K562 (cell line): ENCODE data around the gene JUN. TPM values are rescaled to one million over a fixed set of nuclear protein-coding genes. Genes with fewer than 3 reads are reported as not detected.

Experiments used
- ADNP ChIP-seq: fragments of 200-800 bp; sonication (Bioruptor generic); IDR thresholded peaks from 2 replicates; pipeline ENCODE4 v1.6.1; 2016; ENCODE audit warnings: missing genetic modification characterization, missing compliant biosample characterization
- CBX8 ChIP-seq: fragments of 200-600 bp; sonication (generic); IDR thresholded peaks from 2 replicates; pipeline ENCODE4 v1.6.1; 2012; ENCODE audit warnings: borderline replicate concordance, mixed run types, low read depth, mild to moderate bottlenecking, moderate library complexity, mixed read lengths, low read length, control low read depth, inconsistent platforms; ENCODE audit not compliant: poor library complexity, severe bottlenecking; ENCODE audit errors: extremely low read depth
- ETV1 ChIP-seq: fragments of 450-650 bp; conservative IDR thresholded peaks from 2 replicates; pipeline ENCODE4 v1.6.1; 2016; ENCODE audit warnings: missing genetic modification characterization, control low read depth, low read depth, missing compliant biosample characterization
- ETV5 ChIP-seq: sonication (generic); formaldehyde crosslinking; IDR thresholded peaks from 2 replicates; pipeline ENCODE4 v1.4.0; 2020; ENCODE audit warnings: low read depth, mild to moderate bottlenecking, missing genetic modification reagents
- FIP1L1 ChIP-seq: fragments of 200-400 bp; formaldehyde crosslinking; IDR thresholded peaks from 2 replicates; pipeline ENCODE4 v1.6.1; 2018; ENCODE audit warnings: mild to moderate bottlenecking, low read depth, low read length; ENCODE audit not compliant: poor library complexity, severe bottlenecking
- POLR2A ChIP-seq: fragments of 450-650 bp; conservative IDR thresholded peaks from 2 replicates; pipeline ENCODE4 v1.6.1; 2016
- POU5F1 ChIP-seq: fragments of 150-350 bp; IDR thresholded peaks from 2 replicates; pipeline ENCODE4 v1.6.1; 2014; ENCODE audit warnings: borderline replicate concordance, low read length, low read depth, mild to moderate bottlenecking; ENCODE audit not compliant: partially characterized antibody
- RBM22 ChIP-seq: fragments of 200-400 bp; formaldehyde crosslinking; IDR thresholded peaks from 2 replicates; pipeline ENCODE4 v1.6.1; 2018; ENCODE audit warnings: low read length, low read depth; ENCODE audit not compliant: poor library complexity, severe bottlenecking
- RFX7 ChIP-seq: fragments of 250-450 bp; sonication (Bioruptor Pico); IDR thresholded peaks from 2 replicates; pipeline ENCODE4 v1.5.1; 2021; ENCODE audit warnings: mild to moderate bottlenecking
- SMARCA5 ChIP-seq: fragments of 450-650 bp; IDR thresholded peaks from 2 replicates; pipeline ENCODE4 v1.6.1; 2016
- SP2 ChIP-seq: IDR thresholded peaks from 2 replicates; pipeline ENCODE4 v1.6.1; 2011; ENCODE audit warnings: mild to moderate bottlenecking, low read depth, low read length, moderate library complexity; ENCODE audit not compliant: poor library complexity, severe bottlenecking; ENCODE audit errors: extremely low read depth
- TRIM28 ChIP-seq: fragments of 450-650 bp; IDR thresholded peaks from 2 replicates; pipeline ENCODE4 v1.6.1; 2017
- ZEB2 ChIP-seq: fragments of 450-650 bp; IDR thresholded peaks from 2 replicates; pipeline ENCODE4 v1.6.1; 2016
- ZNF324 ChIP-seq: fragments of 250-450 bp; sonication (Bioruptor Pico); IDR thresholded peaks from 2 replicates; pipeline ENCODE4 v1.4.0; 2020; ENCODE audit warnings: mild to moderate bottlenecking
- ZNF41 ChIP-seq: fragments of 250-450 bp; sonication (Bioruptor Pico); conservative IDR thresholded peaks from 2 replicates; pipeline ENCODE4 v1.4.0; 2020; ENCODE audit warnings: mild to moderate bottlenecking
- ZSCAN32 ChIP-seq: fragments of 450-650 bp; formaldehyde crosslinking; IDR thresholded peaks from 2 replicates; pipeline ENCODE4 v1.4.0; 2020; ENCODE audit warnings: mild to moderate bottlenecking, moderate library complexity
- polyA plus RNA-seq, 8 experiments: library from polyadenylated mRNA; depleted of rRNA in 4 of 8; stranded (reverse) in 5 of 8; unstranded in 3 of 8; fragments of >200 nt; fragmentation: Nextera tagmentation in 2 of 8; fragmentation: Illumina TruSeq in 1 of 8; extraction: Ambion mirVana in 2 of 8; extraction: Trizol in 1 of 8; gene quantifications; 2 replicates each; pipeline versions ENCODE4 v1.2.1 to v1.2.3, GENCODE V29; 2011 to 2014; ENCODE audit warnings: inconsistent platforms in 1 of 8, missing spikeins in 1 of 8
- total RNA-seq, 7 experiments: library from RNA; depleted of rRNA in 6 of 7; stranded (reverse); fragments of >200 nt in 6 of 7; fragmentation: Illumina TruSeq in 2 of 7; extraction: Trizol in 2 of 7; gene quantifications; 2 replicates each; pipeline versions ENCODE4 v1.2.1 to v1.2.3, GENCODE V29; 2011 to 2021; ENCODE audit warnings: low replicate concordance in 1 of 7
- TF ChIP-seq, protein P1 (sequence below), 2 experiments: fragments of 450-650 bp; IDR thresholded peaks; 2 replicates each; pipeline ENCODE4 v1.6.1; 2016
- TF ChIP-seq, protein P2 (sequence below): IDR thresholded peaks from 2 replicates; pipeline ENCODE4 v1.6.1; 2011; ENCODE audit not compliant: insufficient read length; ENCODE audit errors: extremely low read depth
- TF ChIP-seq, protein P3 (sequence below): sonication (generic); formaldehyde crosslinking; IDR thresholded peaks from 2 replicates; pipeline ENCODE4 v1.8.0; 2022; ENCODE audit warnings: missing genetic modification reagents, mild to moderate bottlenecking, moderate library complexity, borderline replicate concordance
- TF ChIP-seq, protein P4 (sequence below): sonication (generic); formaldehyde crosslinking; IDR thresholded peaks from 2 replicates; pipeline ENCODE4 v1.8.1; 2023; ENCODE audit warnings: mild to moderate bottlenecking, missing genetic modification reagents
- TF ChIP-seq, protein P5 (sequence below): IDR thresholded peaks from 2 replicates; pipeline ENCODE4 v1.6.1; 2012; ENCODE audit warnings: low read depth, low read length, improper control_type of control experiment, borderline replicate concordance

Gene JUN
- total and polyA plus RNA-seq, 9 of the 15 experiments (the other 6 are each of a cell fraction or from before 2014, with no cell fraction given): 0.32 to 23.4 (median 4.0) TPM

DNA sequence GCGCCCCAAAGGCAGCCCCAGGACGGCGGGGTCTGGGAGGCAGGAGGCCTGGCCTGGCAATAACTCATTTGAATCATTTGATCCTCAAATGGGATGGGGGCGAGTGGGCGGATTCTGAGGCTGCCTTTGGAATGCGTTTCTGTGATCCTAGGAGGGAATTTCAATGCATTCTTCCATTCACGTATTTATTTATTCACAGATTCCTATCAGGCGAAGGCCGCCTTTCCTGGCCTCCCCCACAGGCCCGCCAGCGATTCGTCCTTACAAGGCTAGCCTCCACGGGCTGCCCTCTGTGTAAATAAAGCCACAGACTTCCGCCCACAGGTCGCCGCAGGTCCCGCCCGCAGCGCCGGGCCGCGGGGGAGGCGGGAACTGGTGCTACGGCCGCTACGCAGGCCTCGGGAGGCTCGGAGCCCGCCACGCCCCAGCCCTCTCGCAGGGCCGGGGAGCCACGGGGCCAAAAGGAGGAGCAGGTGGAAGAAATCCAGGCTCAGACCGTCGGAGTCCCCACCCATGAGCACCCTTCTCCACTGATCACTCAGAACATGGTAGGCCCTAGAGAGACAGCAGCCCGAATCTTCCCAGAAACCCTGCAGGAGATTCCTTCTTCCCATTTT lies 31.3 kb upstream of the JUN start (continued):
- TF ChIP-seq, protein P1, sequence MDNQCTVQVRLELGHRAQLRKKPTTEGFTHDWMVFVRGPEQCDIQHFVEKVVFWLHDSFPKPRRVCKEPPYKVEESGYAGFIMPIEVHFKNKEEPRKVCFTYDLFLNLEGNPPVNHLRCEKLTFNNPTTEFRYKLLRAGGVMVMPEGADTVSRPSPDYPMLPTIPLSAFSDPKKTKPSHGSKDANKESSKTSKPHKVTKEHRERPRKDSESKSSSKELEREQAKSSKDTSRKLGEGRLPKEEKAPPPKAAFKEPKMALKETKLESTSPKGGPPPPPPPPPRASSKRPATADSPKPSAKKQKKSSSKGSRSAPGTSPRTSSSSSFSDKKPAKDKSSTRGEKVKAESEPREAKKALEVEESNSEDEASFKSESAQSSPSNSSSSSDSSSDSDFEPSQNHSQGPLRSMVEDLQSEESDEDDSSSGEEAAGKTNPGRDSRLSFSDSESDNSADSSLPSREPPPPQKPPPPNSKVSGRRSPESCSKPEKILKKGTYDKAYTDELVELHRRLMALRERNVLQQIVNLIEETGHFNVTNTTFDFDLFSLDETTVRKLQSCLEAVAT (IDR thresholded peaks at IDR 0.05): no peak; a peak in 1 of 4 replicates
- TF ChIP-seq ETV1 (peak; percentile 89), ETV5 (CRISPR knock-in tag) (peak; percentile 94), ZNF324 (CRISPR knock-in tag) (no peak), RFX7 (CRISPR knock-in tag) (no peak), RBM22 (no peak), ZSCAN32 (CRISPR knock-in tag) (no peak), FIP1L1 (peak; percentile 64), TRIM28 (no peak), ZEB2 (no peak), ADNP (no peak), SMARCA5 (no peak), POLR2A (no peak), POU5F1 (no peak), CBX8 (no peak), SP2 (no peak), ZNF41 (no peak)
- TF ChIP-seq, protein P2, sequence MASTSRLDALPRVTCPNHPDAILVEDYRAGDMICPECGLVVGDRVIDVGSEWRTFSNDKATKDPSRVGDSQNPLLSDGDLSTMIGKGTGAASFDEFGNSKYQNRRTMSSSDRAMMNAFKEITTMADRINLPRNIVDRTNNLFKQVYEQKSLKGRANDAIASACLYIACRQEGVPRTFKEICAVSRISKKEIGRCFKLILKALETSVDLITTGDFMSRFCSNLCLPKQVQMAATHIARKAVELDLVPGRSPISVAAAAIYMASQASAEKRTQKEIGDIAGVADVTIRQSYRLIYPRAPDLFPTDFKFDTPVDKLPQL: no peak
- TF ChIP-seq, protein P3, sequence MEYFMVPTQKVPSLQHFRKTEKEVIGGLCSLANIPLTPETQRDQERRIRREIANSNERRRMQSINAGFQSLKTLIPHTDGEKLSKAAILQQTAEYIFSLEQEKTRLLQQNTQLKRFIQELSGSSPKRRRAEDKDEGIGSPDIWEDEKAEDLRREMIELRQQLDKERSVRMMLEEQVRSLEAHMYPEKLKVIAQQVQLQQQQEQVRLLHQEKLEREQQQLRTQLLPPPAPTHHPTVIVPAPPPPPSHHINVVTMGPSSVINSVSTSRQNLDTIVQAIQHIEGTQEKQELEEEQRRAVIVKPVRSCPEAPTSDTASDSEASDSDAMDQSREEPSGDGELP (CRISPR knock-in tag): peak; percentile 64
- TF ChIP-seq, protein P4, sequence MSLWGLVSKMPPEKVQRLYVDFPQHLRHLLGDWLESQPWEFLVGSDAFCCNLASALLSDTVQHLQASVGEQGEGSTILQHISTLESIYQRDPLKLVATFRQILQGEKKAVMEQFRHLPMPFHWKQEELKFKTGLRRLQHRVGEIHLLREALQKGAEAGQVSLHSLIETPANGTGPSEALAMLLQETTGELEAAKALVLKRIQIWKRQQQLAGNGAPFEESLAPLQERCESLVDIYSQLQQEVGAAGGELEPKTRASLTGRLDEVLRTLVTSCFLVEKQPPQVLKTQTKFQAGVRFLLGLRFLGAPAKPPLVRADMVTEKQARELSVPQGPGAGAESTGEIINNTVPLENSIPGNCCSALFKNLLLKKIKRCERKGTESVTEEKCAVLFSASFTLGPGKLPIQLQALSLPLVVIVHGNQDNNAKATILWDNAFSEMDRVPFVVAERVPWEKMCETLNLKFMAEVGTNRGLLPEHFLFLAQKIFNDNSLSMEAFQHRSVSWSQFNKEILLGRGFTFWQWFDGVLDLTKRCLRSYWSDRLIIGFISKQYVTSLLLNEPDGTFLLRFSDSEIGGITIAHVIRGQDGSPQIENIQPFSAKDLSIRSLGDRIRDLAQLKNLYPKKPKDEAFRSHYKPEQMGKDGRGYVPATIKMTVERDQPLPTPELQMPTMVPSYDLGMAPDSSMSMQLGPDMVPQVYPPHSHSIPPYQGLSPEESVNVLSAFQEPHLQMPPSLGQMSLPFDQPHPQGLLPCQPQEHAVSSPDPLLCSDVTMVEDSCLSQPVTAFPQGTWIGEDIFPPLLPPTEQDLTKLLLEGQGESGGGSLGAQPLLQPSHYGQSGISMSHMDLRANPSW (CRISPR knock-in tag): no peak
- TF ChIP-seq, protein P5, sequence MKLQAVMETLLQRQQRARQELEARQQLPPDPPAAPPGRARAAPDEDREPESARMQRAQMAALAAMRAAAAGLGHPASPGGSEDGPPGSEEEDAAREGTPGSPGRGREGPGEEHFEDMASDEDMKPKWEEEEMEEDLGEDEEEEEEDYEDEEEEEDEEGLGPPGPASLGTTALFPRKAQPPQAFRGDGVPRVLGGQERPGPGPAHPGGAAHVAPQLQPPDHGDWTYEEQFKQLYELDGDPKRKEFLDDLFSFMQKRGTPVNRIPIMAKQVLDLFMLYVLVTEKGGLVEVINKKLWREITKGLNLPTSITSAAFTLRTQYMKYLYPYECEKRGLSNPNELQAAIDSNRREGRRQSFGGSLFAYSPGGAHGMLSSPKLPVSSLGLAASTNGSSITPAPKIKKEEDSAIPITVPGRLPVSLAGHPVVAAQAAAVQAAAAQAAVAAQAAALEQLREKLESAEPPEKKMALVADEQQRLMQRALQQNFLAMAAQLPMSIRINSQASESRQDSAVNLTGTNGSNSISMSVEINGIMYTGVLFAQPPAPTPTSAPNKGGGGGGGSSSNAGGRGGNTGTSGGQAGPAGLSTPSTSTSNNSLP: peak; percentile 59; the same call in 1 of the 2 replicates
